ENCODE data around the gene PPP2R5D.

The PPP2R5D gene

DNA sequence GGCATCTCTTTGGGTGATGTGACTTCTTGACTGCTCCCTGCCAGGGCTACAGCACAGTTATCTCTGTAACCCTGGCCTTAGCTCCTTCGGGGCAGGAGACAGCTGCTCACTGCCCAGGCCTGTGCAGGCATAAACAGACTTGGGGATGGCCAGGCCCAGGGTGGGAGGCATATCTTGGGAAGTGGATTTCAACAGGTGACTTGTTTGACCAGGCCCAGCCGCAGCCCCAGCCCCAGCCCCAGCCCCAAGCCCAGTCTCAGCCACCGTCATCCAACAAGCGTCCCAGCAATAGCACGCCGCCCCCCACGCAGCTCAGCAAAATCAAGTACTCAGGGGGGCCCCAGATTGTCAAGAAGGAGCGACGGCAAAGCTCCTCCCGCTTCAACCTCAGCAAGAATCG, 21.9 kb downstream of the PPP2R5D start:
- peaks cover 22% of the 10 kb centered on the region for H3K36me3 ChIP-seq (ENCODE audit: control insufficient read depth, insufficient read depth, low read length)
- H3K4me3 ChIP-seq (ENCODE audit: low read length) = no peak overlapping the region

DNA sequence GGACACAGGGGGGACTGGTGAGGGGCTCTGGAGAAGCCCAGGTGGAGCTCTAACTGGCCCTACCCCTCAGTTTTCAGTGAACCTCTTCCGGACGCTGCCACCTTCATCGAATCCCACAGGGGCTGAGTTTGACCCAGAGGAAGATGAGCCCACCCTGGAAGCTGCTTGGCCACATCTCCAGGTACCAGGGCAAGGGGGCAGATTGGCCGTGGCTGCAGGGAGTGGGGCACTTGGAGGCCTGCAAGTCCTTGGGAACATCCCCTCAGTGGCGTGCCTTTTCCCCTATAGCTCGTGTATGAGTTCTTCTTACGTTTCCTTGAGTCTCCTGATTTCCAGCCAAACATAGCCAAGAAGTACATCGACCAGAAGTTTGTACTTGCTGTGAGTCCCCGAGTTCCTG, 22.8 kb downstream of the PPP2R5D start:
- H3K36me3 ChIP-seq (ENCODE audit: control insufficient read depth, insufficient read depth, low read length) = peaks cover 24% of the 10 kb centered on the region
- no peak overlapping the region for H3K23ac ChIP-seq (ENCODE audit: low read length)
- no peak overlapping the region for H3K4me2 ChIP-seq (ENCODE audit: low read length)
- H3K79me2 ChIP-seq (ENCODE audit: control insufficient read depth, insufficient read depth, low read length) = no peaks in the 10 kb centered on the region
- no peaks in the 10 kb centered on the region for H3K4me1 ChIP-seq (ENCODE audit: control insufficient read depth, low read depth, low read length)
- H2BK5ac ChIP-seq (ENCODE audit: low read length) = no peak overlapping the region
- H2BK120ac ChIP-seq (ENCODE audit: low read depth, low read length) = no peak overlapping the region
- no peak overlapping the region for H3K9ac ChIP-seq (ENCODE audit: low read length)
- H3K27ac ChIP-seq (ENCODE audit: low read depth, low read length) = no peak overlapping the region
- no peak overlapping the region for H3K4me3 ChIP-seq (ENCODE audit: low read length)
- H3K56ac ChIP-seq (ENCODE audit: low read length) = no peak overlapping the region
- H2BK15ac ChIP-seq (replicated peaks; ENCODE audit: low read depth) = no peak overlapping the region
- no peaks in the 10 kb centered on the region for H3K27me3 ChIP-seq (ENCODE audit: insufficient read depth, low read length, poor library complexity)
- no peak overlapping the region for H3K18ac ChIP-seq (ENCODE audit: low read length)
- no peak overlapping the region for H2AK5ac ChIP-seq (ENCODE audit: low read length)
- DNase-seq = no peak
- no CpG with 5 or more reads among the region's 9 CpGs for WGBS (ENCODE audit: extremely low coverage, insufficient coverage, low lambda C conversion rate)
- no peak overlapping the region for H3K4ac ChIP-seq (ENCODE audit: low read depth, low read length)
- peaks cover 1% of the 10 kb centered on the region for H3K79me1 ChIP-seq (ENCODE audit: low read length)
- H4K8ac ChIP-seq (ENCODE audit: low read depth, low read length) = no peak overlapping the region
- no peak overlapping the region for H4K5ac ChIP-seq (ENCODE audit: low read length)

More for the DNA sequence above, 21.9 kb downstream of the PPP2R5D start:
- H3K79me2 ChIP-seq (ENCODE audit: control insufficient read depth, insufficient read depth, low read length) = no peaks in the 10 kb centered on the region
- no CpG with 5 or more reads among the region's 11 CpGs for WGBS (ENCODE audit: extremely low coverage, insufficient coverage, low lambda C conversion rate)
- no peak overlapping the region for H4K5ac ChIP-seq (ENCODE audit: low read length)
- no peak for DNase-seq
- no peak overlapping the region for H3K56ac ChIP-seq (ENCODE audit: low read length)
- H3K9ac ChIP-seq (ENCODE audit: low read length) = no peak overlapping the region
- H3K27ac ChIP-seq (ENCODE audit: low read depth, low read length) = no peak overlapping the region
- H3K4ac ChIP-seq (ENCODE audit: low read depth, low read length) = no peak overlapping the region
- H3K27me3 ChIP-seq (ENCODE audit: insufficient read depth, low read length, poor library complexity) = no peaks in the 10 kb centered on the region
- no peak overlapping the region for H3K18ac ChIP-seq (ENCODE audit: low read length)
- no peak overlapping the region for H2BK5ac ChIP-seq (ENCODE audit: low read length)
- H3K23ac ChIP-seq (ENCODE audit: low read length) = no peak overlapping the region
- H2AK5ac ChIP-seq (ENCODE audit: low read length) = no peak overlapping the region
- H3K79me1 ChIP-seq (ENCODE audit: low read length) = no peaks in the 10 kb centered on the region
- H3K4me2 ChIP-seq (ENCODE audit: low read length) = no peak overlapping the region
- H4K8ac ChIP-seq (ENCODE audit: low read depth, low read length) = no peak overlapping the region
- no peak overlapping the region for H2BK15ac ChIP-seq (replicated peaks; ENCODE audit: low read depth)
- no peak overlapping the region for H2BK120ac ChIP-seq (ENCODE audit: low read depth, low read length)
- no peaks in the 10 kb centered on the region for H3K4me1 ChIP-seq (ENCODE audit: control insufficient read depth, low read depth, low read length)

DNA sequence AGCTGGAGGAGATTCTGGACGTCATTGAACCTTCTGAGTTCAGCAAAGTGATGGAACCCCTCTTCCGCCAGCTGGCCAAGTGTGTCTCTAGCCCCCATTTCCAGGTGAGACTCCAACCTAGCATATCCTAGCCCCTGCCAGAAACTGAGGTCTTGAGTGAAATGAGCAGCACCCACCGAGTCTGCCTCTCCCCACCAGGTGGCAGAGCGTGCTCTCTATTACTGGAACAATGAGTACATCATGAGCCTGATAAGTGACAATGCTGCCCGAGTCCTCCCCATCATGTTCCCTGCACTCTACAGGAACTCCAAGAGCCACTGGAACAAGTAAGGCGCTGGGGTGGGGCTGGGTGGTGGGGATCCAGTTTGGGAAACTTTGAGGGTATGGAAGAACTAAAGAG, 24.8 kb downstream of the PPP2R5D start:
- no peak overlapping the region for H3K18ac ChIP-seq (ENCODE audit: low read length)
- no peak overlapping the region for H3K4me3 ChIP-seq (ENCODE audit: low read length)
- H2BK120ac ChIP-seq (ENCODE audit: low read depth, low read length) = no peak overlapping the region
- no peak overlapping the region for H2BK5ac ChIP-seq (ENCODE audit: low read length)
- H3K79me2 ChIP-seq (ENCODE audit: control insufficient read depth, insufficient read depth, low read length) = peaks cover 6% of the 10 kb centered on the region
- no peak overlapping the region for H3K27ac ChIP-seq (ENCODE audit: low read depth, low read length)
- DNase-seq = peak; percentile 62
- no peak overlapping the region for H3K56ac ChIP-seq (ENCODE audit: low read length)
- no peak overlapping the region for H3K9ac ChIP-seq (ENCODE audit: low read length)
- H4K5ac ChIP-seq (ENCODE audit: low read length) = no peak overlapping the region
- no peak overlapping the region for H2AK5ac ChIP-seq (ENCODE audit: low read length)
- H3K4me1 ChIP-seq (ENCODE audit: control insufficient read depth, low read depth, low read length) = peaks cover 6% of the 10 kb centered on the region
- H3K4ac ChIP-seq (ENCODE audit: low read depth, low read length) = no peak overlapping the region
- peaks cover 7% of the 10 kb centered on the region for H3K79me1 ChIP-seq (ENCODE audit: low read length)
- no peaks in the 10 kb centered on the region for H3K27me3 ChIP-seq (ENCODE audit: insufficient read depth, low read length, poor library complexity)
- no peak overlapping the region for H2BK15ac ChIP-seq (replicated peaks; ENCODE audit: low read depth)
- no peak overlapping the region for H3K23ac ChIP-seq (ENCODE audit: low read length)
- H3K4me2 ChIP-seq (ENCODE audit: low read length) = no peak overlapping the region
- H3K36me3 ChIP-seq (ENCODE audit: control insufficient read depth, insufficient read depth, low read length) = peaks cover 24% of the 10 kb centered on the region
- no CpG with 5 or more reads among the region's 6 CpGs for WGBS (ENCODE audit: extremely low coverage, insufficient coverage, low lambda C conversion rate)
- H4K8ac ChIP-seq (ENCODE audit: low read depth, low read length) = no peak overlapping the region

GRCh38 chr6:43011207-43011606, 26.8 kb downstream of the PPP2R5D start:
- Histone ChIP-seq H3K79me2 (ENCODE audit: control insufficient read depth, insufficient read depth, low read length) (peaks cover 16% of the 10 kb centered on the region), H3K36me3 (ENCODE audit: control insufficient read depth, insufficient read depth, low read length) (peaks cover 24% of the 10 kb centered on the region), H3K4me2 (ENCODE audit: low read length) (no peak overlapping the region), H4K5ac (ENCODE audit: low read length) (no peak overlapping the region), H4K8ac (ENCODE audit: low read depth, low read length) (no peak overlapping the region), H2BK120ac (ENCODE audit: low read depth, low read length) (no peak overlapping the region), H3K9ac (ENCODE audit: low read length) (no peak overlapping the region), H2BK5ac (ENCODE audit: low read length) (no peak overlapping the region), H3K4me3 (ENCODE audit: low read length) (no peak overlapping the region), H3K23ac (ENCODE audit: low read length) (no peak overlapping the region), H3K27me3 (ENCODE audit: insufficient read depth, low read length, poor library complexity) (no peaks in the 10 kb centered on the region), H3K4me1 (ENCODE audit: control insufficient read depth, low read depth, low read length) (peaks cover 6% of the 10 kb centered on the region), H2AK5ac (ENCODE audit: low read length) (no peak overlapping the region), H3K56ac (ENCODE audit: low read length) (no peak overlapping the region), H3K27ac (ENCODE audit: low read depth, low read length) (no peak overlapping the region), H3K4ac (ENCODE audit: low read depth, low read length) (no peak overlapping the region), H3K79me1 (ENCODE audit: low read length) (peaks cover 7% of the 10 kb centered on the region), H3K18ac (ENCODE audit: low read length) (no peak overlapping the region), H2BK15ac (replicated peaks; ENCODE audit: low read depth) (no peak overlapping the region)
- peak; percentile 46 for DNase-seq
- no CpG with 5 or more reads among the region's 6 CpGs for WGBS (ENCODE audit: extremely low coverage, insufficient coverage, low lambda C conversion rate)

DNA sequence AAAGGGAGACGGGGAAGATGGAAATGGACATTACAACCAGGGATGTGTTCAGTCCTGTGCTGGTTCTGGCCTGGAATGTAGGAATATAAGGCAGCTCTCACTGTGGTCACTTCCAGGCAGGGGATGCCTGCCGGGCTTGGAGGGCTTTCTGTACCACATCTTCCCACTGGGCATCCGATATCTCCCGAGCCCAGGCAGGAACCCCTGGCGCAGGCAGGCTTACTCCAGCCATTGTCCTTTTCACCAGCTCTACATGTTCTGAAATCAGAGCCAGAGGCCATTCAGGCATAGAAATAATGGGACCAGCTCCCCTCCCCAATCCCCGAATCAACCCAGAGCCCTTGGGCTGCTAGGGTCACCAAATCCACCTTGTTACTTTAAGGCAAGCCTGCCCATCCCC, 28.0 kb downstream of the PPP2R5D start:
- H3K36me3 ChIP-seq (ENCODE audit: control insufficient read depth, insufficient read depth, low read length) = peaks cover 20% of the 10 kb centered on the region
- H3K4ac ChIP-seq (ENCODE audit: low read depth, low read length) = no peak overlapping the region
- H3K4me2 ChIP-seq (ENCODE audit: low read length) = no peak overlapping the region
- H3K79me2 ChIP-seq (ENCODE audit: control insufficient read depth, insufficient read depth, low read length) = peaks cover 21% of the 10 kb centered on the region
- no peak overlapping the region for H2BK5ac ChIP-seq (ENCODE audit: low read length)
- no peak overlapping the region for H3K23ac ChIP-seq (ENCODE audit: low read length)
- peak overlapping the region; percentile 40 for H3K9ac ChIP-seq (ENCODE audit: low read length)
- no peak for DNase-seq
- peaks cover 6% of the 10 kb centered on the region for H3K4me1 ChIP-seq (ENCODE audit: control insufficient read depth, low read depth, low read length)
- peaks cover 15% of the 10 kb centered on the region for H3K79me1 ChIP-seq (ENCODE audit: low read length)
- no peak overlapping the region for H3K56ac ChIP-seq (ENCODE audit: low read length)
- H2BK15ac ChIP-seq (replicated peaks; ENCODE audit: low read depth) = no peak overlapping the region
- H3K27me3 ChIP-seq (ENCODE audit: insufficient read depth, low read length, poor library complexity) = no peaks in the 10 kb centered on the region
- H2BK120ac ChIP-seq (ENCODE audit: low read depth, low read length) = no peak overlapping the region
- H2AK5ac ChIP-seq (ENCODE audit: low read length) = no peak overlapping the region
- H3K27ac ChIP-seq (ENCODE audit: low read depth, low read length) = no peak overlapping the region
- no peak overlapping the region for H4K5ac ChIP-seq (ENCODE audit: low read length)
- no peak overlapping the region for H3K4me3 ChIP-seq (ENCODE audit: low read length)
- WGBS (ENCODE audit: extremely low coverage, insufficient coverage, low lambda C conversion rate) = no CpG with 5 or more reads among the region's 6 CpGs
- H4K8ac ChIP-seq (ENCODE audit: low read depth, low read length) = no peak overlapping the region
- H3K18ac ChIP-seq (ENCODE audit: low read length) = no peak overlapping the region

DNA sequence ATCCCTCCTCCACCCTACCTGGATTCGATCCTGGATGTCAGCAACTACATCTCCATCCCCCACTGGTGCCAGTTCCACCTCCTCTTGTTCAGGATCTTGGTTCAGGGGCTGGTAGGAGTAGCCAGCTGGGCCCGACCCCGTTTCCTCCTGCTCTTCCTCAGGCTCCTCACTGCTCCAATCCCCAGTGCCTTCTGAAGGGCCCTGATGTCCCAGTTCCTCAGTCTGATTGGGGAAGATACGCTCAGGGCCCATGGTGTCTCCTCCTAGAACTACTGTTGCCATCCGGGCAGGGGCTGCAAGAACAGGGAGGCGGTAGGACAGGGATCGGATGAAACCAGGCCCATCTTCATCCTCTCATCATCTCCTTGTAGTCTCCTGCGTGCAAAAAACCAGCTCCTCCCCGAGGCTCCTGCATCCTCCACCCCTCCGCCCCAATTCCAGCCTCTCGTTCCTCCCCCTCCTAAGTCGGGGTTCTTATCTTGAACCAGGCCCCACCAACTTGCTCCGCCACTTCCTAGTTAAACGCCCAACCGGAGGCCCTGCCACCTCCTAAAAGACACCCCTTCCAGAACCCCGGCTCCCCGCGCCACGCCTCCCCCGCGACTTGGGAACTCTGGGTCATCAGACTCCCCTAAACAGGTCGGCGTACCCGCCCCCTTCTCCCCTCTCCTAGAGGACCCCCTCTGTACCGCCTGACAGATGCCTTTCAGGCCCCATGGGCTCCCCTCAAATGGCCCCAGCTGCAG, 28.9 kb downstream of the PPP2R5D start:
- H4K8ac ChIP-seq (ENCODE audit: low read depth, low read length) = peak overlapping the region; percentile 82
- DNase-seq = peak; percentile 30

More for the DNA sequence above, 28.9 kb downstream of the PPP2R5D start:
- peaks cover 6% of the 10 kb centered on the region for H3K4me1 ChIP-seq (ENCODE audit: control insufficient read depth, low read depth, low read length)
- H3K79me1 ChIP-seq (ENCODE audit: low read length) = peaks cover 16% of the 10 kb centered on the region
- H3K56ac ChIP-seq (ENCODE audit: low read length) = peak overlapping the region; percentile 92
- H2BK120ac ChIP-seq (ENCODE audit: low read depth, low read length) = no peak overlapping the region
- no peak overlapping the region for H3K4ac ChIP-seq (ENCODE audit: low read depth, low read length)
- peak overlapping the region; percentile 53 for H2AK5ac ChIP-seq (ENCODE audit: low read length)
- H3K27ac ChIP-seq (ENCODE audit: low read depth, low read length) = peak overlapping the region; percentile 13
- no peak overlapping the region for H2BK5ac ChIP-seq (ENCODE audit: low read length)
- WGBS (ENCODE audit: extremely low coverage, insufficient coverage, low lambda C conversion rate) = no CpG with 5 or more reads among the region's 25 CpGs
- no peaks in the 10 kb centered on the region for H3K27me3 ChIP-seq (ENCODE audit: insufficient read depth, low read length, poor library complexity)
- H3K4me3 ChIP-seq (ENCODE audit: low read length) = peak overlapping the region; percentile 83
- peak overlapping the region; percentile 92 for H3K9ac ChIP-seq (ENCODE audit: low read length)
- no peak overlapping the region for H4K5ac ChIP-seq (ENCODE audit: low read length)
- peak overlapping the region; percentile 38 for H3K23ac ChIP-seq (ENCODE audit: low read length)
- H3K79me2 ChIP-seq (ENCODE audit: control insufficient read depth, insufficient read depth, low read length) = peaks cover 21% of the 10 kb centered on the region
- no peak overlapping the region for H2BK15ac ChIP-seq (replicated peaks; ENCODE audit: low read depth)
- H3K36me3 ChIP-seq (ENCODE audit: control insufficient read depth, insufficient read depth, low read length) = peaks cover 23% of the 10 kb centered on the region
- peak overlapping the region; percentile 98 for H3K4me2 ChIP-seq (ENCODE audit: low read length)
- peak overlapping the region; percentile 19 for H3K18ac ChIP-seq (ENCODE audit: low read length)
